ENCODE data around the gene PROC.

PROC gene

DNA sequence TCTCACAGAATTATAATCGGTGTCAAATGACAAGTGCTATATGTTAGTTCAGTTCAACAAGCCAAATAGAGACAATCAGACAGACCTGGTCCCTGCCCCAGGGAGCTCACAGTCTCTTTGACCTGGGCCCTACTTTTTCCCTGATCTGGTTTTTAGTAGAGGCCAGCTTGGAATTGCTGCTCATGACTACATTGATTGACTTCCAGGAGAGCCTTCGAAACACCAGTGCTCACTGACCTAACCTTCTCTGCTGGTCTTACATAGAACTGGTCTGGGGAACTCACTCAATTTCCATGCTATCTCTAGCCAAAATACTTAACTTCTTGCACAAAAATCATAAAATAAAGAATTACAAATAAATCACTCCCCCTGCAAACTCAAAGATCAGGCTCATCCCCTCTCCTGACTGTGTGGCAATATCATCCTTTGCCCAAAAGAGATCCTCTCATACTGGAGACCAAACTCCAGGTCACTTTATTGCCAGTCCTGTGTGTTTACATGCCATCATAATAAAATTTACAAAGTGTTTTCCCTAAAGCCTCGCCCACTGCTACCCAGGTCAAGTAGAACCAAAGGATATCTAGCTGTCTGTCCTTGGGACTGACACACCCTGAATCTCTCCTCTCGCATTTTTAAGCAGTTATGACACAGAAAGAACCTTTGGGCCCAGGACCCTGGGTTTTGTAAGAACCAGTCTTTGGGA is 53.2 kb downstream of the PROC start:
- Histone ChIP-seq H3K4me1 (ENCODE audit: control insufficient read depth in 5 of 5, insufficient read depth in 5 of 5, low read length in 5 of 5) (no peaks in the 10 kb centered on the region), H3K27me3 (ENCODE audit: control insufficient read depth in 5 of 5, insufficient read depth in 4 of 5, low read length in 5 of 5) (no peaks in the 10 kb centered on the region), H3K9me3 (ENCODE audit: control insufficient read depth in 5 of 5, low read length in 5 of 5) (no peaks in the 10 kb centered on the region), H3K4me3 (ENCODE audit: low read depth in 1 of 5, low read length in 5 of 5) (no peak overlapping the region), H3K9ac (ENCODE audit: low read length in 5 of 5) (no peak overlapping the region), H3K27ac (ENCODE audit: low read depth, low read length) (no peak overlapping the region), H3K36me3 (ENCODE audit: control insufficient read depth in 5 of 5, insufficient read depth in 5 of 5, low read length in 5 of 5) (peaks cover 0 to 15% (median 6%) of the 10 kb centered on the region in 5 donors)

DNA sequence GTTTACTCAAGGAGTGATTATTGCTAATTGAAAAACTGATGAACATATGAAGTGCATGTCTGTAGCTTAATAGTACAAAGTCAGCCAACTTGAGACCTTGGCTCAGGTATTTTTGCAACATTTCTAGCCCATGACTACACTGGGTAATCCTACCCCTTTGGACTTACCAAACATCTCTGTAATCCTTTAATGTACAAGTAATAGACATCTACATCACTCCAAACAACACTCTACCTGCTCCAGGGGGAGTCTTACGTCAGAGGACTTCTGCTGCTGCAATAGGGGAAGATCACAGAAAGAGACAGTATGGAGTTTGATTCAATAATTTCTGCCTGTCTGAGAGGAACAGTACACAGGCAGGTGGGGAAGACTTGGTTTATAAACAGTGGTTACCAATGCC is 54.0 kb downstream of the PROC start:
- no peak overlapping the region for H3K9ac ChIP-seq (ENCODE audit: low read length in 5 of 5)
- no peak overlapping the region for H3K27ac ChIP-seq (ENCODE audit: low read depth, low read length)
- no peak overlapping the region for H3K4me3 ChIP-seq (ENCODE audit: low read depth in 1 of 5, low read length in 5 of 5)
- no peaks in the 10 kb centered on the region for H3K27me3 ChIP-seq (ENCODE audit: control insufficient read depth in 5 of 5, insufficient read depth in 4 of 5, low read length in 5 of 5)
- H3K36me3 ChIP-seq (ENCODE audit: control insufficient read depth in 5 of 5, insufficient read depth in 5 of 5, low read length in 5 of 5): peaks cover 0 to 15% (median 6%) of the 10 kb centered on the region in 5 donors
- H3K9me3 ChIP-seq (ENCODE audit: control insufficient read depth in 5 of 5, low read length in 5 of 5): no peaks in the 10 kb centered on the region
- H3K4me1 ChIP-seq (ENCODE audit: control insufficient read depth in 5 of 5, insufficient read depth in 5 of 5, low read length in 5 of 5): no peaks in the 10 kb centered on the region

DNA sequence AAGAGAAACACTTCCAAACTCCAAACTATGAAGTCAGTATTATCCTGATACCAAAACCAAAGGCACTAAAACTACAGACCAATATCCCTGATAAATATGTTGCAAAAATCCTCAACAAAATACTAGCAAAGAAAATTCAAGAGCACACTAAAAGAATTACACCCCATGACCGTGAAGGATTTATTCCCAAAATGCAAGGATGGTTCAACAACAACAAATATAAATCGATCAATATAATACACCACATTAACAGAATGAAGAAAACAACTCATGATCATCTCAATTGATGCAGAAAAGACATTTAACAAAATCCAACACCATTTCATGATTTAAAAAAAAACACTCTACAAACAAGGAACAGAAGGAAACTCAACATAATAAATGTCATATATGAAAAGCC is 57.6 kb downstream of the PROC start:
- no peaks in the 10 kb centered on the region for H3K9me3 ChIP-seq (ENCODE audit: control insufficient read depth in 5 of 5, low read length in 5 of 5)
- H3K27ac ChIP-seq (ENCODE audit: low read depth, low read length): no peak overlapping the region
- H3K36me3 ChIP-seq (ENCODE audit: control insufficient read depth in 5 of 5, insufficient read depth in 5 of 5, low read length in 5 of 5): peaks cover 4 to 10% (median 9%) of the 10 kb centered on the region in 5 donors
- no peaks in the 10 kb centered on the region for H3K27me3 ChIP-seq (ENCODE audit: control insufficient read depth in 5 of 5, insufficient read depth in 4 of 5, low read length in 5 of 5)
- no peaks in the 10 kb centered on the region for H3K4me1 ChIP-seq (ENCODE audit: control insufficient read depth in 5 of 5, insufficient read depth in 5 of 5, low read length in 5 of 5)
- no peak overlapping the region for H3K9ac ChIP-seq (ENCODE audit: low read length in 5 of 5)
- no peak overlapping the region for H3K4me3 ChIP-seq (ENCODE audit: low read depth in 1 of 5, low read length in 5 of 5)

Data from subcutaneous abdominal adipose tissue (tissue), 5 donors.